HepG2 (cell line): Measurements from ENCODE around the gene ZPR1. TPM values are rescaled to one million over a fixed set of nuclear protein-coding genes. Genes with fewer than 3 reads are reported as not detected.

Experiments used
- AFF4 ChIP-seq: sonication (generic); formaldehyde crosslinking; IDR thresholded peaks from 2 replicates; pipeline ENCODE4 v1.4.0; 2020; ENCODE audit warnings: missing genetic modification reagents
- ATF4 ChIP-seq, 2 experiments: fragments of 450-650 bp in 1 of 2; sonication (generic) in 1 of 2; formaldehyde crosslinking; IDR thresholded peaks; 2 replicates each; pipeline versions ENCODE4 v1.5.0 to v1.8.0; 2020 to 2022; ENCODE audit warnings: mild to moderate bottlenecking in 1 of 2, missing genetic modification reagents in 1 of 2
- BRF2 ChIP-seq: sonication (generic); formaldehyde crosslinking; IDR thresholded peaks from 2 replicates; pipeline ENCODE4 v1.8.1; 2022; ENCODE audit warnings: mild to moderate bottlenecking, missing genetic modification reagents
- CBX2 ChIP-seq, 2 experiments: fragments of 200-600 bp in 1 of 2; sonication (generic); formaldehyde crosslinking in 1 of 2; IDR thresholded peaks; 2 replicates each; pipeline versions ENCODE4 v1.7.0 to v1.8.1; 2018 to 2022; ENCODE audit warnings: low read depth in 2 of 2, low read length in 1 of 2, mild to moderate bottlenecking in 1 of 2, missing genetic modification reagents in 1 of 2
- CEBPB ChIP-seq: IDR thresholded peaks from 2 replicates; pipeline ENCODE4 v1.6.1; 2011; ENCODE audit warnings: low read depth, low read length, improper control_type of control experiment, borderline replicate concordance
- FOXA3 ChIP-seq: IDR thresholded peaks from 2 replicates; pipeline ENCODE4 v1.6.1; 2016; ENCODE audit warnings: missing genetic modification reagents, missing compliant biosample characterization
- FOXP1 ChIP-seq, 2 experiments: fragments of 450-650 bp in 1 of 2; IDR thresholded peaks; 2 replicates each; pipeline ENCODE4 v1.6.1; 2017 to 2018; ENCODE audit warnings: antibody characterized with exemption in 1 of 2
- HIVEP1 ChIP-seq: sonication (generic); formaldehyde crosslinking; IDR thresholded peaks from 2 replicates; pipeline ENCODE4 v1.4.0; 2020; ENCODE audit warnings: mild to moderate bottlenecking, missing genetic modification reagents
- KLF13 ChIP-seq: sonication (generic); formaldehyde crosslinking; IDR thresholded peaks from 2 replicates; pipeline ENCODE4 v1.4.0; 2020; ENCODE audit warnings: mild to moderate bottlenecking, missing genetic modification reagents
- MAZ ChIP-seq, 2 experiments: sonication (generic) in 1 of 2; formaldehyde crosslinking in 1 of 2; IDR thresholded peaks; 2 replicates each; pipeline versions ENCODE4 v1.5.0 to v1.6.1; 2012 to 2020; ENCODE audit warnings: low read depth in 2 of 2, mild to moderate bottlenecking in 2 of 2, borderline replicate concordance in 1 of 2, improper control_type of control experiment in 1 of 2, low read length in 1 of 2, missing genetic modification reagents in 1 of 2, moderate library complexity in 1 of 2
- PITX1 ChIP-seq: sonication (generic); formaldehyde crosslinking; IDR thresholded peaks from 2 replicates; pipeline ENCODE4 v1.5.1; 2020; ENCODE audit warnings: mild to moderate bottlenecking, missing genetic modification reagents
- ZFX ChIP-seq: sonication (generic); formaldehyde crosslinking; IDR thresholded peaks from 2 replicates; pipeline ENCODE4 v1.4.0; 2020; ENCODE audit warnings: mild to moderate bottlenecking, low read depth, missing genetic modification reagents, moderate library complexity
- ZIK1 ChIP-seq: sonication (generic); formaldehyde crosslinking; IDR thresholded peaks from 2 replicates; pipeline ENCODE4 v1.5.0; 2020; ENCODE audit warnings: mild to moderate bottlenecking, low read depth, missing genetic modification reagents, borderline replicate concordance
- ZNF333 ChIP-seq: sonication (generic); formaldehyde crosslinking; IDR thresholded peaks from 2 replicates; pipeline ENCODE4 v1.4.0; 2020; ENCODE audit warnings: mild to moderate bottlenecking, missing genetic modification reagents, borderline replicate concordance
- ZNF550 ChIP-seq: sonication (generic); formaldehyde crosslinking; IDR thresholded peaks from 2 replicates; pipeline ENCODE4 v1.4.0; 2020; ENCODE audit warnings: mild to moderate bottlenecking, missing genetic modification reagents, borderline replicate concordance
- ZNF790 ChIP-seq: sonication (generic); formaldehyde crosslinking; IDR thresholded peaks from 2 replicates; pipeline ENCODE4 v1.8.0; 2022; ENCODE audit warnings: missing genetic modification reagents, mild to moderate bottlenecking, borderline replicate concordance
- ZNF800 ChIP-seq: sonication (generic); formaldehyde crosslinking; IDR thresholded peaks from 2 replicates; pipeline ENCODE4 v1.4.0; 2020; ENCODE audit warnings: missing genetic modification reagents
- polyA plus RNA-seq, 8 experiments: library from polyadenylated mRNA; depleted of rRNA in 3 of 8; stranded (reverse) in 7 of 8; unstranded in 1 of 8; fragments of >200 nt; fragmentation: Illumina TruSeq in 4 of 8; extraction: Trizol in 4 of 8; gene quantifications; 2 replicates each; pipeline versions ENCODE4 v1.2.1 to v1.2.3, GENCODE V29; 2011 to 2016; ENCODE audit warnings: low read depth in 4 of 8, missing spikeins in 1 of 8, mixed read lengths in 1 of 8; ENCODE audit not compliant: insufficient read depth in 1 of 8
- total RNA-seq, 5 experiments: library from RNA; depleted of rRNA; stranded (reverse); fragments of >200 nt; fragmentation: Illumina TruSeq; extraction: Trizol; gene quantifications; 2 replicates each; pipeline ENCODE4 v1.2.3, GENCODE V29; 2016; ENCODE audit warnings: low read depth in 1 of 5
- TF ChIP-seq, protein P1 (sequence below): sonication (generic); formaldehyde crosslinking; IDR thresholded peaks from 2 replicates; pipeline ENCODE4 v1.5.1; 2020; ENCODE audit warnings: missing genetic modification reagents, mild to moderate bottlenecking, borderline replicate concordance

ZPR1 gene
- total and polyA plus RNA-seq, 2 of the 13 experiments (the other 11 are each of a cell fraction or from before 2014, with no cell fraction given) = 40.0 to 79.3 TPM

DNA sequence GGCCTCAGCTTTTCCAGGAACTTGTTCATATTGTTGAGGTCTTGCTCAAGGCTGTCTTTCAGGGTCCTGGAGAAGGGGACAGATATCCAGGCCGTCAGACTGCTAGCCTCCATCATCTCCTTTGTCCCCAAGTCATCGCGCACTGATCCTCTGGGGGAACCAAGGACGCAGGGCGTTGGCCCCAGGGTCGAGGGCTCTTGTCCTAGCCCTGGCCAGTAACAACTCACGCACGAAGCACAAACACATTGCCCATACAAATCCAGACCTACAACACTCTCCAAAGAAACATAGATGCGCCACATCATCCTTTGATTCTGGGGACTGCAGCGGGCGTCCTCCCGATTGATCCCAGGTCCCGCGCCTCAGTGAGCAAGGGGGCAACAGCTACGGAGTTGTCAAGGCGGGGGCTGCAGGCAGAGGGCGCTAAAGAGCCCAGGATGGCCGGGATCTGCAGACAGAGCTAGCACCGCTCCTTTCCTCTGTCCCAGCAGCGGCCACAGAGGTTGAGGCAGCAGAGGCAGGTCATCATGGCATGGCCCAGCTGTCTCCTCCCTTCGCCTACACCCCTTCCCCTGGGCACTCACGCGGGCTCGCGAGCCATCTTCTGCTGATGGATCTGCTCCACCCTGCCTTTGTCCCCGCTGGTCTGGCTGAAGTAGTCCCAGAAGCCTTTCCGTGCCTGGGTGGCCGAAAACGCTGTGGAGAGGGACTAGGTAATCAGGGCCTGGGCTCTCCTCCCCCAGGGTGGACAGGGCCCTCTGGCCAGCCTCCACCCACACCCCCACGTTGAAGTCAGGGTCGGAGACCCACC, 3.4 kb upstream of the ZPR1 start (continued):
- TF ChIP-seq BRF2 (CRISPR knock-in tag) = no peak
- TF ChIP-seq AFF4 (CRISPR knock-in tag) = no peak
- TF ChIP-seq PITX1 = 0 out of 2 replicates have a peak, but pooled peaks have one; percentile 43
- TF ChIP-seq CEBPB = no peak
- peak; percentile 67 for TF ChIP-seq ZFX (CRISPR knock-in tag)
- TF ChIP-seq KLF13 (CRISPR knock-in tag) = 0 out of 2 replicates have a peak, but pooled peaks have one; percentile 57
- TF ChIP-seq ZNF550 (CRISPR knock-in tag) = 0 out of 2 replicates have a peak, but pooled peaks have one; percentile 68
- TF ChIP-seq ZNF800 (CRISPR knock-in tag) = no peak
- TF ChIP-seq CBX2 (IDR thresholded peaks at IDR 0.05; ENCODE audit: low read depth, low read length) = no peak
- TF ChIP-seq CBX2 (CRISPR knock-in tag; IDR thresholded peaks at IDR 0.05; ENCODE audit: low read depth) = no peak
- TF ChIP-seq FOXA3 (CRISPR knock-in tag) = peak; percentile 35; the same call in 1 of the 2 replicates
- TF ChIP-seq ZNF333 (CRISPR knock-in tag) = no peak; the same call in 1 of the 2 replicates
- TF ChIP-seq ZIK1 = no peak
- TF ChIP-seq FOXP1 (IDR thresholded peaks at IDR 0.05) = no peak
- no peak for TF ChIP-seq FOXP1 (CRISPR knock-in tag; IDR thresholded peaks at IDR 0.05)
- TF ChIP-seq ZNF790 (CRISPR knock-in tag) = no peak
- TF ChIP-seq, protein P1, sequence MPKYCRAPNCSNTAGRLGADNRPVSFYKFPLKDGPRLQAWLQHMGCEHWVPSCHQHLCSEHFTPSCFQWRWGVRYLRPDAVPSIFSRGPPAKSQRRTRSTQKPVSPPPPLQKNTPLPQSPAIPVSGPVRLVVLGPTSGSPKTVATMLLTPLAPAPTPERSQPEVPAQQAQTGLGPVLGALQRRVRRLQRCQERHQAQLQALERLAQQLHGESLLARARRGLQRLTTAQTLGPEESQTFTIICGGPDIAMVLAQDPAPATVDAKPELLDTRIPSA (CRISPR knock-in tag) = no peak
- TF ChIP-seq ATF4 (CRISPR knock-in tag; IDR thresholded peaks at IDR 0.05) = no peak
- no peak for TF ChIP-seq MAZ (IDR thresholded peaks at IDR 0.05; ENCODE audit: borderline replicate concordance, low read depth, low read length)
- peak; percentile 81; the same call in 1 of the 2 replicates for TF ChIP-seq MAZ (CRISPR knock-in tag; IDR thresholded peaks at IDR 0.05; ENCODE audit: low read depth)
- peak; percentile 31; the same call in 1 of the 2 replicates for TF ChIP-seq HIVEP1 (CRISPR knock-in tag)
